HG02763 (cell line): Measurements from ENCODE around the gene FDX1.
"Not testable (repeated sequence)": the region's sequence is repeated elsewhere in the genome, so short reads cannot be mapped to it uniquely, and the experiment has no call there.

Experiments used
- ATAC-seq: cut with Tn5 transposase; IDR thresholded peaks from one replicate; pipeline ENCODE4 v1.9.1; 2021; ENCODE audit warnings: mild to moderate bottlenecking, moderate library complexity; ENCODE audit not compliant: unreplicated experiment

Gene FDX1, protein sequence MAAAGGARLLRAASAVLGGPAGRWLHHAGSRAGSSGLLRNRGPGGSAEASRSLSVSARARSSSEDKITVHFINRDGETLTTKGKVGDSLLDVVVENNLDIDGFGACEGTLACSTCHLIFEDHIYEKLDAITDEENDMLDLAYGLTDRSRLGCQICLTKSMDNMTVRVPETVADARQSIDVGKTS

GRCh38 chr11:110429731-110430266 lies at the start of gene FDX1:
Gene FDX1 (plus strand): TSS chr11:110429948. CDS start chr11:110430121, 173 bp downstream.
- ATAC-seq, result peak; percentile 80

- ATAC-seq, result no peak
Measured at GRCh38 chr11:110380836-110381622, 48.7 kb upstream of the FDX1 start.

GRCh38 chr11:110388231-110388630 lies 41.5 kb upstream of the FDX1 start:
- not testable (repeated sequence) for ATAC-seq

- ATAC-seq, result no peak
Measured at GRCh38 chr11:110389965-110390364, 39.8 kb upstream of the FDX1 start.

GRCh38 chr11:110392056-110392455 lies 37.7 kb upstream of the FDX1 start:
- ATAC-seq, result no peak

DNA sequence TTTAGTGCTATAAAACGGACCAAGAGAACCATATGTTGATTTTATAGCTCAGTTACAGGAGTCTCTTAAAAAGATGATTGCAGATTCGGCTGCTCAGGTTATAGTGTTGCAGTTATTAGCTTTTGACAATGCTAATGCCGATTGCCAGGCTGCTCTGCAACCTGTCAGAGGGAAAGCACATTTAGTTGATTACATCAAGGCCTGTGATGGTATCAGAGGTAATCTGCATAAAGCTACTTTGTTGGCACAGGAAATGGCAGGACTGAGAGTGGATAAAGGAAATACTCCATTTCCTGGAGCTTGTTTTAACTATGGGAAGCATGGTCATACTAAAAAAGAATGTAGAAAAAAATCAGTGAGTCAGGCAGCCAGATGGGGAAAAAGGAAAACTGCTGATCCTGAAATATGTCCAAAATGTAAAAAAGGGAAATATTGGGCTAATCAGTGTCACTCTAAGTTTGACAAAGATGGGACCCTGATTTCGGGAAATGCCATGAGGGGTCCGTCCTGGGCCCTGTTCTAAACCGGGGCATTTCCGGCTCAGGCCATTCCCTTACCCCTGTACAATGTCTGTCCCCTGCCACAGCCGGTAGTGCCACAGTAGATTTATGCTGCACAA lies 32.0 kb upstream of the FDX1 start:
- not testable (repeated sequence) for ATAC-seq

GRCh38 chr11:110403585-110403984 lies 26.2 kb upstream of the FDX1 start:
- ATAC-seq, result not testable (repeated sequence)

- ATAC-seq, result not testable (repeated sequence)
Measured at GRCh38 chr11:110405636-110406035, 24.1 kb upstream of the FDX1 start.

DNA sequence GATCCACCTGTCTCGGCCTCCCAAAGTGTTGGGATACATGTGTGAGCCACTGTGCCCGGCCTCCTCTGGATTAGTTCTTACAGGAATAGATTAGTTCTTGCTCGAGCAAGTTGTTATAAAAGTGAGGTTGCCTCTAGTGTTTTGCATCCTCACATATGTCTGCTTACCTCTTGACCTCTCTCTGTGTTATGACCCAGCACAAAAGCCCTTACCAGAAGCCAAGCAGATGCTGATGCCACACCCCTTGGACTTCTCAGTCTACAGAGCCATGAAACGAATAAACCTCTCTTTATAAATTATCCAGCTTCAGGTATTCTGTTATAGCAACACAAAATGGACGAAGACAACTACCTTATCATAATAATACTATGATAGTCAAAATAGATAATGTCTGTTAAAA lies 22.4 kb upstream of the FDX1 start:
- no peak for ATAC-seq

DNA sequence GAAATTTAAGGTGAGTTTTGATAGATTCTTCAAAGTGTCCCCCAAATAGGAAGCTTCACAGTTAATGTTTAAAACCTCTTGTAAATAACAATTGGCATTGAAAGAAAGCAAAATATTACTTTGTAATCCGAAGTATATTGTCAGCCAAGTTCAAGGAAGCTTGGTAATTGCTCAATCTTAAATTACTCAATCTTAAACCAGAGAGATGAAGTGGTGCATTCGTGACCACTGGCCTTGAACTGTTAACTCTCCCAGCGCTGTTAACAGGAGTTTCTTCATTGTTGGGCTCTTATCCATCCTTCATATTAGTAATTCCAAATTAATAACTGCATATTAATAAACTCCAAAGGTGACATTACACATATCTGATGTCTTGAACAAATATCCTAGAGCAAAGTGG lies 20.6 kb upstream of the FDX1 start:
- no peak for ATAC-seq

GRCh38 chr11:110410651-110411050 lies 19.1 kb upstream of the FDX1 start:
- no peak for ATAC-seq

DNA sequence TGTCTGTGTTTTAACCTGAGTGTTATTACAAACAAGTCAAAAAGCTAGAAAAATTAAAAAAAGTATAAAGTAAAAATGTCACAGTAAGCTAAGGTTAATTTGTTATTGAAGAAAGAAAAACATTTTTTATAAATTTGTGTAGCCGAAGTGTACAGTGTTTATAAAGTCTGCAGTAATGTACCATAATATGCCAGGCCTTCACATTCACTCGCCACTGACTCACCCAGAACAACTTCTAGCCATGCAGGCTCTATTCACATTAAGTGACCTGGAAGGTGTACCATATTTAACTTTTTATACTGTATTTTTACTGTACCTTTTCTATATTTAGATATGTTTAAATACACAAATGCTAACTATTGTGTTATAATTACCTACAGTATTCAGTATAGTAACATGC lies 14.7 kb upstream of the FDX1 start:
- no peak for ATAC-seq

- ATAC-seq, result not testable (repeated sequence)
Measured at GRCh38 chr11:110421658-110422057, 8.1 kb upstream of the FDX1 start.

DNA sequence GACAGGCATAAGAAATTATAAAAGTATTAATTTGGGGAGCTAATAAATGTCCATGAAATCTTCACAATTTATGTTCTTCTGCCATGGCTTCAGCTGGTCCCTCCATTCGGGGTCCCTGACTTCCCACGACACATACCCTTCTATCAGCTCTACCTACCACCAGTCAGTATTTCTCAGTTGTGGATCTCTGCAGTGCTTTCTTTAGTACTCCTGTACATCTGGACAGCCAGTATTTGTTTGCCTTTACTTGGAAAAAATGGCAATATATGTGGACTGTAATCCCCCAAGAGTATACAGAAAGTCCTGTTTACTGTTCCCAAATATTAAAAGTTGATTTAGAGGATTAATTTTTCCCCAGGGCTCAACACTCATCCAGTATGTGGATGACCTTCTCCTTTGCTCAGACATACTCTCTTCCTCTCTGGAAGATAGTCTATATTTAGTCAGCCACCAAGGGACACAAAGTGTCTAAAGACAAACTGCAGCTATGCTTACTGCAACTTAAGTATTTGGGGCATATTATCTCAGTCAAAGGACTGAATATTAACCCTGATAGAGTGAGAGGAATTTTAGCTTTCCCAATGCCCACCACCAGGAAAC lies 7.3 kb upstream of the FDX1 start:
- no peak for ATAC-seq

DNA sequence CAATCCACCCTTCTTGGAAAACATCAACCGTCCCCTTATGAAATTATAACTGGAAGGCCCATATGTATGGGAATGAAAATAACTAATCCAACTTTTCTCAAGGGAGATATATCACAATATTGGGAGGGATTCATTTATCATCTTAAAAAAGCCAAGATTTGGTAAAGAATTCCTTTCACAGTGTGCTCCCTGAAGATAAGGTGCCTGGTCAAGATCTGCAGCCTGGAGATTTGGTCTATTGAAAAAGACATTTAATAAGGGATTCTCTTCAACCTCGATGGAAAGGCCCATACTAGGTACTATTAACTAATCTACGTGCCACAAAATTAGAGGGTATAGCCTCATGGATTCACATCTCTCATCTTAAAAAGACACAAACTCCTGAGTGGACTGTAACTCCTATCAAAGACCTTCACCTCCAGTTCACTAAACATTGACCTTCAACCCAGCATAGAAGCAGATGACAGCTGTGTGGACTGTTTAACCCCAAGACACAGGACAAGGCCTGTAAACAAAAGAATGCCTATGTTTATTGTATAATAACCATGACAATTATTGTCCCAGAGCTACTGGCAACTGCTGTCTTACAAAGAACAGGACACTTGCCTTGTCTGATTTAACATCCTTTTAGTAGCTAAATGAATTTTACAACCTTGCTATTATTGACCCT lies 4.8 kb upstream of the FDX1 start:
- no peak for ATAC-seq

- ATAC-seq, result no peak
Measured at GRCh38 chr11:110425751-110426545, 3.8 kb upstream of the FDX1 start.

DNA sequence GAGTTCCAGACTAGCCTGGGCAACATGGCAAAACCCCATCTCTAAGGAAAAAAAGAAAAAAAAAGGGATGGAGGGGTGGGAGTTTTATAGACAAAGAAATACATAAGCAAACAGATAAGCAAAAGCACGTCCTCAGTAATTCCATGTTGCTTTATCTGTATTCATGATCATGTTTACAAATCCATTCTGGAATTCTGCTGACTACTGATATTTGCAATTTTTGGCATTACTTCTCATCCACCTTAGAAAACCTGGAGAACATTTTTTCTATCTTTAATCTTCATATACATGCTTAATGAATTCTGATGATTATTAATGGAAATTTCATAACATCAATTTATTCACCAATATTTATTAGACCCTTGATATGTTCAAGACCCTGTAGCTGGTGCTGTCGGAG lies 1.7 kb upstream of the FDX1 start:
- ATAC-seq, result no peak

GRCh38 chr11:110428956-110429730 lies 605 bp upstream of the FDX1 start:
- no peak for ATAC-seq
